Right atrium auricular region (tissue), 2 donors: ENCODE results near the gene AGBL4. TPM values are rescaled to one million over a fixed set of nuclear protein-coding genes. Genes with fewer than 3 reads are reported as not detected.

Experiments used
- DNase-seq: peaks from one replicate; pipeline ENCODE4 v3.0.0-alpha.2; 2019; ENCODE audit warnings: low spot score
- H3K27ac ChIP-seq, 2 donors: fragments of 200-600 bp; sonication (generic); 1 replicate in 1 of 2; 2 replicates in 1 of 2; pipeline ENCODE4 v1.5.1; 2016 to 2019
- H3K27me3 ChIP-seq, 2 donors: fragments of 200-600 bp; sonication (generic); one replicate each; pipeline versions ENCODE4 v1.5.1 to v1.6.0; 2017 to 2019
- H3K36me3 ChIP-seq: fragments of 200-600 bp; sonication (generic); one replicate; pipeline ENCODE4 v1.5.1; 2016
- H3K4me1 ChIP-seq, 2 donors: fragments of 200-600 bp; sonication (generic); one replicate each; pipeline versions ENCODE4 v1.5.1 to v1.6.0; 2017 to 2019
- H3K4me3 ChIP-seq, 2 donors: fragments of 200-600 bp; sonication (generic); 1 replicate in 1 of 2; 2 replicates in 1 of 2; pipeline ENCODE4 v1.5.1; 2017 to 2019; ENCODE audit warnings: mild to moderate bottlenecking in 1 of 2, moderate library complexity in 1 of 2
- H3K9me3 ChIP-seq, 2 donors: fragments of 200-600 bp; sonication (generic); one replicate each; pipeline ENCODE4 v1.5.1; 2019
- CTCF ChIP-seq, 2 donors: fragments of 200-600 bp; sonication (generic); IDR thresholded peaks; one replicate each; pipeline ENCODE4 v1.5.1; 2019; ENCODE audit warnings: antibody characterized with exemption in 2 of 2
- total RNA-seq, 2 donors: library from RNA; depleted of rRNA; stranded (reverse); fragments of >200 nt; gene quantifications; one replicate each; pipeline ENCODE4 v1.1.0, GENCODE V29; 2016

The AGBL4 gene
- total RNA-seq, 2 donors from 2014 or later: 0.94 to 1.7 TPM

GRCh38 chr1:48789903-48790302, 1233.9 kb downstream of the AGBL4 start:
- Histone ChIP-seq H3K36me3 (no peaks in the 10 kb centered on the region), H3K4me3 (no peak overlapping the region), H3K9me3 (no peaks in the 10 kb centered on the region), H3K27ac (no peak overlapping the region), H3K4me1 (no peaks in the 10 kb centered on the region), H3K27me3 (no peaks in the 10 kb centered on the region)
- DNase-seq: no peak
- TF ChIP-seq CTCF (IDR thresholded peaks at IDR 0.05): no peak

GRCh38 chr1:48785869-48786268, 1237.9 kb downstream of the AGBL4 start:
- H3K27me3 ChIP-seq: no peaks in the 10 kb centered on the region
- H3K4me3 ChIP-seq: no peak overlapping the region
- no peak overlapping the region for H3K27ac ChIP-seq
- H3K36me3 ChIP-seq: no peaks in the 10 kb centered on the region
- H3K4me1 ChIP-seq: no peaks in the 10 kb centered on the region
- no peaks in the 10 kb centered on the region for H3K9me3 ChIP-seq
- DNase-seq: no peak
- TF ChIP-seq CTCF (IDR thresholded peaks at IDR 0.05): no peak

- no peak for TF ChIP-seq CTCF (IDR thresholded peaks at IDR 0.05)
- Histone ChIP-seq H3K36me3 (no peaks in the 10 kb centered on the region), H3K4me3 (no peak overlapping the region), H3K4me1 (no peaks in the 10 kb centered on the region), H3K27ac (no peak overlapping the region), H3K9me3 (no peaks in the 10 kb centered on the region), H3K27me3 (no peaks in the 10 kb centered on the region)
- DNase-seq: no peak
These were observed 1239.5 kb downstream of the AGBL4 start for GRCh38 chr1:48784301-48784700.

- H3K27ac ChIP-seq: peak overlapping the region; percentile 65 to 81
- H3K9me3 ChIP-seq: no peaks in the 10 kb centered on the region
- H3K36me3 ChIP-seq: no peaks in the 10 kb centered on the region
- TF ChIP-seq CTCF (IDR thresholded peaks at IDR 0.05): no peak
- no peaks in the 10 kb centered on the region for H3K27me3 ChIP-seq
- peak overlapping the region; percentile 78 to 89 for H3K4me3 ChIP-seq
- DNase-seq: no peak
- H3K4me1 ChIP-seq: peaks cover 0 to 23% of the 10 kb centered on the region in 2 donors
These were observed 1246.4 kb downstream of the AGBL4 start for GRCh38 chr1:48777219-48777895.

GRCh38 chr1:48776393-48777218, 1247.1 kb downstream of the AGBL4 start, which contains the start of gene BEND5:
Gene BEND5 (minus strand): TSS chr1:48776891. CDS start chr1:48776831, 60 bp downstream.
- no peaks in the 10 kb centered on the region for H3K27me3 ChIP-seq
- DNase-seq: no peak
- H3K9me3 ChIP-seq: no peaks in the 10 kb centered on the region
- H3K4me1 ChIP-seq: peaks cover 0 to 23% of the 10 kb centered on the region in 2 donors
- TF ChIP-seq CTCF (IDR thresholded peaks at IDR 0.05): no peak
- peak within 1 kb of the TSS; percentile 78 to 89 for H3K4me3 ChIP-seq
- H3K36me3 ChIP-seq: no peaks in the 10 kb centered on the region
- peak within 1 kb of the TSS; percentile 65 to 81 for H3K27ac ChIP-seq
